ENCODE data around the gene CFAP298. TPM values are rescaled to one million over a fixed set of nuclear protein-coding genes. Genes with fewer than 3 reads are reported as not detected.
"Not testable (repeated sequence)": the region's sequence is repeated elsewhere in the genome, so short reads cannot be mapped to it uniquely, and the experiment has no call there.

Gene CFAP298
- total RNA-seq, 4 donors from 2014 or later, result 19.5 to 40.3 (median 30.7) TPM

DNA sequence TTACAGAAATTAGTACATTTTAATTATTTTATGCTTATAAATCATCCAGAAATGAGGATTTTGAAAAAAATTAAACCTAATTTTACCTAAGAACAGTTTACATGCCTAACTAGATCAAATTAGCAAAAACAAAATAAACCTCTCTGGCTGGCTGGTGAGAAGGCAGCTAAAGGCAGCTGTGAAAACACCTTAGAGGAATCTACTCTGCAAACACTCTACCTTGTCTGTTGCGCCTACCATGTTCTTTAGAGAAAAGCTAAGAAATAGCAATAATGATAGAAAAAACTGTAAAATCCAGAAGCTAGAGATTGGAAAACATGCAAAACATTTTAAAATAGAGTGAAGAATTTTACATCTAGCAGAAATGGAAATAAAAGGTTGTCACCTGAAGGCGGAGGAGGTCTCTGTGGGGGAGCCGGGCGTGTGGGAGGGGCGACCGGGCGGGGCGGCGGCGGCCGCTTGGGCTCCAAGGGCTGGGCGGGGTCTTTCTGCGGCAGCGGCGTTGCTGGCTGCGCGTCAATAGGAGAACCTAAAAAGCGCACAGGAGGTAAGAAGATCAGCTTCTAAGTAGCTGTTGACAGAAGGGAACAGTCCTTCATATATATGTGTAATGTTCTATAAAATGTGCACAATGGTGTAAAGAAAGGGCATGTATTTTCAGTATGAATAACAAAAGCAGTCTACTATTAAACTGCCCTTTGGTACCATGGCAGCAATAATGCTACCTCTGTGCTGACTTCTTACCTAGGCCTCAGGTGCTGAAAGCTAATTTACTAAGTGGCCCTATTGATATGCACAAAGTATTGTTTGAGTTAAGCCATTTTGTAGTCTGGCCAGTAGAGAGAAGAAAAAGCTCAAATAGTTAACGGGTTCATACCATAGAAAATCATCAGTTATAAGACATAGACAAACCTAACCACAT, 33.3 kb upstream of the CFAP298 start:
- 57 to 59% methylated on average over 19 of the region's 19 CpGs for WGBS, 2 donors
- no peak overlapping the region for H3K4me3 ChIP-seq (ENCODE audit: low read depth, poor library complexity, severe bottlenecking)
- intact Hi-C loops (cut with DNase I; ENCODE audit: low total_unique reads), result no loop called here
- no peak for TF ChIP-seq POLR2A (IDR thresholded peaks at IDR 0.05)
- TF ChIP-seq, protein P1, sequence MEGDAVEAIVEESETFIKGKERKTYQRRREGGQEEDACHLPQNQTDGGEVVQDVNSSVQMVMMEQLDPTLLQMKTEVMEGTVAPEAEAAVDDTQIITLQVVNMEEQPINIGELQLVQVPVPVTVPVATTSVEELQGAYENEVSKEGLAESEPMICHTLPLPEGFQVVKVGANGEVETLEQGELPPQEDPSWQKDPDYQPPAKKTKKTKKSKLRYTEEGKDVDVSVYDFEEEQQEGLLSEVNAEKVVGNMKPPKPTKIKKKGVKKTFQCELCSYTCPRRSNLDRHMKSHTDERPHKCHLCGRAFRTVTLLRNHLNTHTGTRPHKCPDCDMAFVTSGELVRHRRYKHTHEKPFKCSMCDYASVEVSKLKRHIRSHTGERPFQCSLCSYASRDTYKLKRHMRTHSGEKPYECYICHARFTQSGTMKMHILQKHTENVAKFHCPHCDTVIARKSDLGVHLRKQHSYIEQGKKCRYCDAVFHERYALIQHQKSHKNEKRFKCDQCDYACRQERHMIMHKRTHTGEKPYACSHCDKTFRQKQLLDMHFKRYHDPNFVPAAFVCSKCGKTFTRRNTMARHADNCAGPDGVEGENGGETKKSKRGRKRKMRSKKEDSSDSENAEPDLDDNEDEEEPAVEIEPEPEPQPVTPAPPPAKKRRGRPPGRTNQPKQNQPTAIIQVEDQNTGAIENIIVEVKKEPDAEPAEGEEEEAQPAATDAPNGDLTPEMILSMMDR (IDR thresholded peaks at IDR 0.05), result no peak
- no peak for DNase-seq (ENCODE audit: low spot score in 2 of 2)

DNA sequence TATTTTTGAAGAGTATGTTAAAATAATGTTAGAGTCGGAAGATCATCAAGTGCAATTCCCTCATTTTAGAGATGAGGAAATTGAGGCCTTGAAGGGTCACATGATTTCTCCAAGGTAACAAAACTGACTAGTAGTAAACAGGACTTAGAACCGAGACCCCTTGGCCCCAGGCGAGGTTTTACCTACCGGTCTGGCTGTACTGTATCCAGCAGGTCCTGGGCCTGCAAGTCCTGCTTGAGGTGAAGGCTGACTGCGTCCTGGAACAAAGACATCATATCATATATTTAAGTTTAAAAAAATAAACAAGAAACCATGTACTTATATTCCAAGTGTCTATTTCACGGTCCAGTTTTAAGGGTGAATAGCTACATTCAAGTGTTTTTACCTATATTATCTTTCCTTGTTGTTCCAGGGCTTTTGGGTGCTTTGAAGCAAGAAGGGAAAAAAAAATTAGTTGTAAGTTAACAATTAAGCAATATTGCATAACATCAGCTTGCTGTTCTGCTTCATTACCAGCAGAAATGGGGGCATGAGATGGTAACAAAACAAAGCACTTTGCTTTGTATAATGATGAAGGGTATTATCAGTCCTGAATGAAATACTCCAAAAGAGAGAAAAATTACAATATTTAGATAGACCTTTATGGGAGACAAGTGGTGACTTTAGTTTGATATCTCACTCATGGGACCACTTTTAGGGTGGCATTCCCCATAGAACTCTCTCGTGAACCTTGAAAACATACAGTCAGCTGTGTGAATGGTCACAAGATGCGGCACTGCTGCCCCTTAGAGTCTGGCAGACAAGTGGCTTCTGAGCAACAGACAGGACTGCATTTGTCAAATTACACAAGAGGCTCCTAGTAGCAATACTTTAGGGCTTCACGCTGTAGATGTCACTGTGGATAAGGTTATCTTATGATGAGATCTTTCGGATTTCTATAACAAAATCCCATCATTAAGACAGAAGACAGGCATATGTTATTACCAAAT, 29.8 kb upstream of the CFAP298 start:
- WGBS, 2 donors, result 80 to 86% methylated on average over 10 of the region's 10 CpGs
- no peak overlapping the region for H3K4me3 ChIP-seq (ENCODE audit: low read depth, poor library complexity, severe bottlenecking)
- intact Hi-C loops (cut with DNase I; ENCODE audit: low total_unique reads), result no loop called here
- TF ChIP-seq POLR2A (IDR thresholded peaks at IDR 0.05), result no peak
- TF ChIP-seq, protein P1 (IDR thresholded peaks at IDR 0.05), result no peak
- DNase-seq (ENCODE audit: low spot score in 2 of 2), result no peak

DNA sequence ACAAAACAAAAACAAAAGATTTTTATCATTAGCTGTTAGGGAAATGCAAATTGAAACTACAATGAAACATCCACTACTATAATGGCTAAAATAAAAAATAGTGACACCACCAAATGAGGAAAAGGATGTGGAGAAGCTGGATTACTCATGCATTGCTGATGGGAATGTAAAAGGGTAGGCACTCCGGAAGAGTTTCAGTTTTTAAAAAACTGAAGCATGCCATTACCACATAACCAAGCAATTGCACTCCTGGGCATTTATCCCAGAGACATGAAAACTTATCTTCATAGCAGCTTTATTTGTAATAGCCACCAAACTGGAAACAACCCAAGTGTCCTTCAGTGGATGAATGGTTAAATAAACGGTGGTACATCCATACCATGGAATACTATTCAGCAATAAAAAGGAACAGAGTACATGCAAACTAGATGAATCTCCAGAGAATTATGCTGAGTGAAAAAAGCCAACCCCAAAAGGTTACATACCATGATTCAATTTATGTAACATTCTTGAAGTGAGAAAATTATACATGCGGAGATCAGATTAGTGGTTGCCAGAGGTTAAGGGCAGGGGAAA, 14.5 kb upstream of the CFAP298 start:
- WGBS, 2 donors, result 94 to 100% methylated on average over 3 of the region's 3 CpGs
- intact Hi-C loops (cut with DNase I; ENCODE audit: low total_unique reads), result no loop called here
- TF ChIP-seq, protein P1 (IDR thresholded peaks at IDR 0.05), result no peak
- TF ChIP-seq POLR2A (IDR thresholded peaks at IDR 0.05), result no peak
- H3K4me3 ChIP-seq (ENCODE audit: low read depth, poor library complexity, severe bottlenecking), result no peak overlapping the region
- no peak for DNase-seq (ENCODE audit: low spot score in 2 of 2)

DNA sequence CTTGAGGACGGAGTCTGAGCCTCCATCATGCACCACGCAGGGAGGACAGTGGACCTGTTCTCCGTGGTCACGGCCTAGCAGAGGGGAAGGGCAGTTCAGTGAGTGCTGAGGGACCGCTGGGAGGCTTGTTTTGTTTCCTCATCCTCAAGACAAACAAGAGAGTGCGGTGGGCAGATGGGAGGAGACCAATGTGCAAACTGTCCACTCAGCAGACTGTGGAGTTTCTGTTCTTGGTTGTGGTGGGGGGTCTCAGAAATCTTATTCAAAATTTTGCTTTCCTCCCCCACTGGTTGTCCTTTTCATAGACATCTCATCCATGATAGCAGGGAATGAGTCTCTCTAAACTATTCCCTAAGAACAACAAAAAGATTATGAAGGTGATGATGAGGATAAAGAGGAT, 6.0 kb upstream of the CFAP298 start:
- H3K4me3 ChIP-seq (ENCODE audit: low read depth, poor library complexity, severe bottlenecking); DNase-seq (ENCODE audit: low spot score in 2 of 2); intact Hi-C loops (cut with DNase I; ENCODE audit: low total_unique reads): not testable (repeated sequence)
- 85 to 86% methylated on average over 6 of the region's 6 CpGs for WGBS, 2 donors

DNA sequence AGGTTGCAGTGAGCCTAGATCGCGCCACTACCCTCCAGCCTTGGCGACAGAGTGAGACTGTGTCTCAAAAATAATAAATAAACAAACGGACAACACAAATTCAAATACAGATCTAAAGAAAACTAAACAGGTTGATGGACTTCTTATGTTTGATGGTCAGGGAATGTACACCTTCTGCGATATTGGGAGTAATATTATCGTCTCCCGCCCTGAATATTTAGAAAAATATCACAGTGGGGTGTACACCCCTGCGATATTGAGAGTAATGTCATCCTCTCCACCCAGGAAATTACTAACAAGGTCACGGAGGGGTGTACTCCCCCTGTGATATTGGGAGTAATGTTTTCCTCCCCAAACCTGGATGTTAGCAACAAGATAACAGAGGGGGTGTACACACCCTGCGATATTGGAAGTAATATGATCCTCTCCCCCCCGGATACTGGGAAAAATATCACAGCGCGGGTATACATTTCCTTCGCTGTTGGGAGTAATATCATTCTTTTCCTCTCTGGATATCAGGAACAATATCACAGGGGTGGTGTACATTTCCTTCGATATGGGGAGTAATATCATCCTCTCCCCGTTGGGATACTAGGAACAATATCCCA, 1.4 kb upstream of the CFAP298 start:
- intact Hi-C loops (cut with DNase I; ENCODE audit: low total_unique reads), result no loop called here
- TF ChIP-seq, protein P1 (IDR thresholded peaks at IDR 0.05), result no peak
- TF ChIP-seq POLR2A (IDR thresholded peaks at IDR 0.05), result no peak
- H3K4me3 ChIP-seq (ENCODE audit: low read depth, poor library complexity, severe bottlenecking), result peak overlapping the region; percentile 84
- DNase-seq (ENCODE audit: low spot score in 2 of 2), result no peak
- 70 to 73% methylated on average over 16 of the region's 16 CpGs for WGBS, 2 donors

Data from lower leg skin (tissue), 4 donors.